Cerebellar cortex (tissue), 1 donor: Measurements from ENCODE around the gene DNAJC2.

Experiments used
- DNase-seq: peaks from one replicate; pipeline ENCODE4 v3.0.0-alpha.2; 2015; ENCODE audit warnings: low spot score

Gene DNAJC2, protein sequence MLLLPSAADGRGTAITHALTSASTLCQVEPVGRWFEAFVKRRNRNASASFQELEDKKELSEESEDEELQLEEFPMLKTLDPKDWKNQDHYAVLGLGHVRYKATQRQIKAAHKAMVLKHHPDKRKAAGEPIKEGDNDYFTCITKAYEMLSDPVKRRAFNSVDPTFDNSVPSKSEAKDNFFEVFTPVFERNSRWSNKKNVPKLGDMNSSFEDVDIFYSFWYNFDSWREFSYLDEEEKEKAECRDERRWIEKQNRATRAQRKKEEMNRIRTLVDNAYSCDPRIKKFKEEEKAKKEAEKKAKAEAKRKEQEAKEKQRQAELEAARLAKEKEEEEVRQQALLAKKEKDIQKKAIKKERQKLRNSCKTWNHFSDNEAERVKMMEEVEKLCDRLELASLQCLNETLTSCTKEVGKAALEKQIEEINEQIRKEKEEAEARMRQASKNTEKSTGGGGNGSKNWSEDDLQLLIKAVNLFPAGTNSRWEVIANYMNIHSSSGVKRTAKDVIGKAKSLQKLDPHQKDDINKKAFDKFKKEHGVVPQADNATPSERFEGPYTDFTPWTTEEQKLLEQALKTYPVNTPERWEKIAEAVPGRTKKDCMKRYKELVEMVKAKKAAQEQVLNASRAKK

DNA sequence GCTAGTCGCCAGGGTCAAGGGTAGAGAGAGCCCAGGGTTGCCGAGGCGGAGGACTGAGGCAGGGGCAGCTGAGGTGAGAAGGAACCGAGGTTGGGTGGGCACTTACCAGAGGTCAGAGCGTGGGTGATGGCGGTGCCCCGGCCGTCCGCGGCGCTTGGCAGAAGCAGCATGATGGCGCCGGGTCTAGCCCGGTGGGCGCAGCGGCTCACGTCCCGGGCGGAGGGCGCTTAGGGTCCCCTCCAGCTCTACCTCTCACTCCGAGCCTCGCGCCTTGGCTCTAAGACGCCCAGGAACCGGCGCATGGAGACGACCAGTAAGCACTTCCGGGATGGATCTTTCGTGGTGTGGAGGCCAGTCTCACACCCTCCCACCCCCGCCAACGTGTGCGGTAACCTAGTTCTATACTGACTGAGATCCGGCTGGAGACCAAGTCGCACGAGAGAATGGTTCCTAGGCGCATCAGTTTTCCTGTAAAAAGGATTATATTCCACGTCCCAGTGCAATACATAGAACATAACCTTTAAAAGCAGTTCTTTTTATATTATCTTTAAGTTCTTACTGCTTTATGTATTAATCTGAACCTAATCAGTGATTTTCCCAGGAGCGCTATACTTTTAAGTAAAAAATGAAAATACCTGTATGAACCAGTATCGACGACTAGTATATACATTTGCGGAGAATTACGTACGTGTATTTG, at the start of gene DNAJC2:
Gene DNAJC2, minus strand, starts transcription at position 315 of the 697 bp plus-strand sequence. Its CDS starts 145 bp downstream, at position 170.
- DNase-seq = peak; percentile 94

- no peak for DNase-seq
Observed at GRCh38 chr7:103391976-103392375, 47.4 kb upstream of the DNAJC2 start.

- no peak for DNase-seq
Observed at GRCh38 chr7:103391150-103391549, 46.6 kb upstream of the DNAJC2 start.

- DNase-seq = no peak
Observed at GRCh38 chr7:103389263-103389662, 44.7 kb upstream of the DNAJC2 start.

- DNase-seq = no peak
Observed at GRCh38 chr7:103388469-103389140, 44.0 kb upstream of the DNAJC2 start.

- DNase-seq = no peak
Observed at GRCh38 chr7:103387242-103387641, 42.7 kb upstream of the DNAJC2 start.

- DNase-seq = no peak
Observed at GRCh38 chr7:103382032-103382402, 37.5 kb upstream of the DNAJC2 start.

GRCh38 chr7:103381280-103382031, 36.9 kb upstream of the DNAJC2 start:
- DNase-seq = no peak

- no peak for DNase-seq
Observed at GRCh38 chr7:103380395-103381191, 36.0 kb upstream of the DNAJC2 start.

DNA sequence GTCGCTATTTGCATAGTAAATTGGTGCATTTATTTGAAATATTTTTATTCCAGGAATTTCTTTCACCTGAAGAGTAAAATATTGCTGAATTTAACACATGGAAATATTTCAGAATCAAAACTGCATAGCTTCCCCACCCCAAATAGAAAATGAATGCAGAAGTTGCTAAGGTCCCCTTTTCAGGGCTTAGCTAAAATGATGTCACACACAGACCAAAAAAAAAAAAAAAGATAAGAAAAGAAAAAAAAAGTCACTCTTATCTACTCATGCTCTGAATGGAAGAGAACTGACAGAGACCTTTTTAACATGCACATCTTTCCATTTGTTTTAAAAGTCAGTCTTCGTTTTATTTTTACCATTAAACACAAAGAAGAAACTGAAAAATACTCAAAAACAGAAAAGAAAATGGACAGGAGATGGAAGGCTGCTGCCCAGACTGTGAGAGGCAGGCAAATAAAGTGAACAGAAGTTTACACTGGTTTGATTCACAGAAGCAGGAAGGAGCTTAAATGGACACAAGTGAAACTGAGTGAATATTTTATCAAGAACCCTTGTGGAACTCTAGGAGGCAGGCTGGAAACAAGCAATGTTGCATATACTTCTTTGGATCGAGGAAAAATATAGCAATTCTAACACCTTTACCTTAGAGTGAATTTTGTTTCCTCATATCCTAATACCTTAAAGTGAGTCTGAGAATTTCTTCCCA, 34.9 kb upstream of the DNAJC2 start:
- no peak for DNase-seq

GRCh38 chr7:103373866-103374643, 29.5 kb upstream of the DNAJC2 start:
- DNase-seq = no peak

DNA sequence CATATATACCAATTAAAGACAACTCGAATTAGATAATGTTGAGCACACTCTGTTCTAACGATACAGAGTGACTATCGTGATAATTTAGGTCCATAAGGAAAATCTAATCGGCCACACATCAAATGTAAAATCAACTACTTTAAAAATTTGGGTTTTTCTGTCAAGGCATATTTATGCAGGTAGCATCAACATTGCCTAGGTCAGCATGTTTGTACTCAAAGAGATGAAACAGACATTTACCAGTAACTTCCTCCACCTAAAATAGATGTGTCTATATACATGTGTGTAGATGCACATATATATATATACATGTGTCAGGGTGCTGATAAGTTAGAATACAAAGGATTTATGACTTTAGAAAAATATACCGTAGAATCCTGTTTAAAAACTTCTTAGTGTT, 24.9 kb upstream of the DNAJC2 start:
- DNase-seq = no peak

DNA sequence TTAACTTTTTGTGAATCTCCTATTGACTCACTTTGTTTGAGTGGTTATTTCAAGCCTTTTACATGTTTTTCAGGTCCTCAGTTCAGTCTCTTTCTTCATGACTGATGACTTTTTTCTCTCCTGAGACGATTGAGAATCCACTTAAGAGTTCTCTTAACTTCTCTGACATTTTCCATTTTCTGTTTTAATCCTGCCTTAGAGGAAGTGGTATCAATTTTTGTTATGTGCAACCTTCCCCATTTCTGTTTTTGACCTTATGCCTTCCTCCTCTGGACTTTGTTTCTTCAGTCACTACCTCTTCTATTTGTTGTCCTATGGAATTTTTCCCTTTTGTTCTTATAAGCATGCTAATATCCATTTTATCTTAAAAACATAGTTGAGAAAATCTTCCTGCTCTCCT, 5.2 kb upstream of the DNAJC2 start:
- no peak for DNase-seq

GRCh38 chr7:103348959-103349358, 4.4 kb upstream of the DNAJC2 start:
- DNase-seq = no peak

- DNase-seq = no peak
Observed at GRCh38 chr7:103348452-103348851, 3.9 kb upstream of the DNAJC2 start.

GRCh38 chr7:103347507-103348267, 3.1 kb upstream of the DNAJC2 start, which contains the start of gene PSMC2:
TSS of gene PSMC2 (plus strand) at chr7:103347643. CDS start at chr7:103347712, 69 bp downstream.
- DNase-seq = peak; percentile 95

DNA sequence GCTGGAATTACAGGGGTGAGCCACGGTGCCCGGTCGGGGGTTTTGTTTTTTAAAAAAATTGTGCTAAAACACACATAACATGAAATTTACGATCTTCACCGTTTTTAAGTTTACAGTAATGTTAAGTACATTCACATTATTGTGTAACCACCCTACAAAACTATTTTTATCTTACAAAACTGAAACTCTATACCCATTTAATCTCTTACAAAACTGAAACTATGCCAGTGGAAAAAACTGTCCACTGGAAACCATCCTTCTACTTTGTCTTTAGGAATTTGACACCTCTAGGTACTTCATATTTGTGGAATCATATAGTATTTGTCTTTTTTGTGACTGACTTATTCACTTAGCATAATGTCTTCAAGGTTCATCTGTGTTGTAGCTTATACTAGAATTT, 1.8 kb upstream of the DNAJC2 start:
- no peak for DNase-seq

DNA sequence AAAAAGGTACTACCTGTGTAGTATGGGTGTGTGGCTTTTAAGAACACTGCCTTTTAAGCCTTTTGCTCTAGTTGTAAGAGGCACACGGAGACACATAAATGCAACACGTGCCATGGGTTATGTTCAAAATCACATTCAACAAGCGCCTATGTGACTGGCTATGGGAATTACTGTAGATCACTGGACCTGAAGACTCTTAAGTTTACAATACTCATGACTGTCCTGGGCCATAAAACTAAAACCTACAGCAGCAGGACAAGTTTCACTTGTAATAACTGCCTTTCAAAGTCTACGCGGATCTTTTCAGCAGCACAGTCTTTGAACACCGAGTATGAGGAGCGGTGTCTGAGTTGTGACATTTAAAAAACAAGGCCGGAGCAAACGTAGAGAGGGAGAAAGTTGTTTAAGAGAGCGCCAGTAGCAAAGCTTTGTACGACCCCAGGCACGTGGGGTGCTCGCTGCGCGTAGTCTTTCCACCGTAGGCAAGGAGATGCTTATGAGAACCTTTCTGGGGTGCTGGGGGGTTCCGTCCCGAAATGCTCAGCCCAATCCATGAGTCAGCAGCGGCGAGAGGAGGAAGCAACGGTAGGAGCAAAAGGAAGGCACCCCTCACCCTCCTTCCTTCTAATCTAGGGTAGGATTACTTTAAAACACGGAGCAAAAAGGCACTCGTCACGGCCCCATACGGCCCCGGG, 662 bp downstream of the DNAJC2 start:
- peak; percentile 20 for DNase-seq
